WTC11 (cell line): Measurements from ENCODE around the gene CADM1. TPM values are rescaled to one million over a fixed set of nuclear protein-coding genes. Genes with fewer than 3 reads are reported as not detected.

Experiments
- ATAC-seq: fragments of 200-7000 bp; cut with Tn5 transposase; 2 replicates; pipeline ENCODE4 v1.10.0; 2021; ENCODE audit warnings: mild to moderate bottlenecking, moderate library complexity
- CTCF ChIA-PET: fragments of 300-600 bp; sonication (Branson Sonifier 250); formaldehyde crosslinking; loops from one replicate; lab custom pipeline; 2021; ENCODE audit warnings: antibody characterized with exemption; lab: Charles Lee
- POLR2A ChIA-PET: fragments of 350-600 bp; sonication (Branson Sonifier 250); formaldehyde crosslinking; loops from one replicate; lab custom pipeline; 2021; ENCODE audit warnings: antibody characterized with exemption; lab: Charles Lee
- DNase-seq: peaks from one replicate; pipeline ENCODE4 v3.0.0; 2021; ENCODE audit warnings: low spot score
- H3K27ac Mint-ChIP-seq: 2 replicates; pipeline ENCODE4 v1.8.0; 2021; ENCODE audit warnings: mixed read lengths
- H3K27me3 Mint-ChIP-seq: 2 replicates; pipeline ENCODE4 v1.8.0; 2021; ENCODE audit warnings: low read depth, mild to moderate bottlenecking, moderate library complexity, mixed read lengths
- H3K36me3 Mint-ChIP-seq: 2 replicates; pipeline ENCODE4 v1.8.0; 2021; ENCODE audit warnings: mixed read lengths
- H3K4me1 Mint-ChIP-seq: 2 replicates; pipeline ENCODE4 v1.8.0; 2022; ENCODE audit warnings: mixed read lengths
- H3K4me3 Mint-ChIP-seq: 2 replicates; pipeline ENCODE4 v1.8.0; 2021; ENCODE audit warnings: mild to moderate bottlenecking, moderate library complexity, mixed read lengths
- H3K9me3 Mint-ChIP-seq: 2 replicates; pipeline ENCODE4 v1.8.0; 2021; ENCODE audit warnings: mixed read lengths
- AR ChIP-seq: fragments of 250-450 bp; sonication (Bioruptor Pico); IDR thresholded peaks from 2 replicates; pipeline ENCODE4 v1.9.0; 2021; ENCODE audit warnings: mild to moderate bottlenecking
- ARID4B ChIP-seq: sonication (generic); formaldehyde crosslinking; IDR thresholded peaks from 2 replicates; pipeline ENCODE4 v1.8.0; 2023; ENCODE audit warnings: missing genetic modification reagents, mild to moderate bottlenecking, borderline replicate concordance
- ATF2 ChIP-seq: sonication (generic); formaldehyde crosslinking; IDR thresholded peaks from 2 replicates; pipeline ENCODE4 v1.8.1; 2022; ENCODE audit warnings: low read depth, missing genetic modification reagents, borderline replicate concordance
- FOXJ3 ChIP-seq: sonication (generic); formaldehyde crosslinking; IDR thresholded peaks from 2 replicates; pipeline ENCODE4 v1.9.0; 2021; ENCODE audit warnings: missing genetic modification reagents, mild to moderate bottlenecking, borderline replicate concordance
- FOXP1 ChIP-seq: sonication (generic); formaldehyde crosslinking; IDR thresholded peaks from 2 replicates; pipeline ENCODE4 v1.8.0; 2022; ENCODE audit warnings: missing genetic modification reagents, mild to moderate bottlenecking, moderate library complexity, borderline replicate concordance
- GABPB1 ChIP-seq: sonication (generic); formaldehyde crosslinking; IDR thresholded peaks from 2 replicates; pipeline ENCODE4 v1.8.1; 2023; ENCODE audit warnings: mild to moderate bottlenecking, missing genetic modification reagents
- IRF2 ChIP-seq: sonication (generic); formaldehyde crosslinking; IDR thresholded peaks from 2 replicates; pipeline ENCODE4 v1.8.0; 2022; ENCODE audit warnings: low read depth, missing genetic modification reagents, borderline replicate concordance
- TP53 ChIP-seq: sonication (generic); formaldehyde crosslinking; IDR thresholded peaks from 2 replicates; pipeline ENCODE4 v1.8.1; 2023; ENCODE audit warnings: mild to moderate bottlenecking, missing genetic modification reagents
- ZNF317 ChIP-seq: sonication (generic); formaldehyde crosslinking; IDR thresholded peaks from 2 replicates; pipeline ENCODE4 v1.8.1; 2023; ENCODE audit warnings: low read depth, mild to moderate bottlenecking, moderate library complexity, missing genetic modification reagents, borderline replicate concordance
- ZNF532 ChIP-seq: fragments of 250-450 bp; sonication (Bioruptor Pico); IDR thresholded peaks from 2 replicates; pipeline ENCODE4 v1.9.0; 2021; ENCODE audit warnings: mild to moderate bottlenecking, borderline replicate concordance
- total RNA-seq: library from RNA; stranded (reverse); gene quantifications from 3 replicates; pipeline ENCODE4 v1.2.3, GENCODE V29; 2021

Gene CADM1
- total RNA-seq, 1 experiment from 2014 or later: 26.8 TPM

- ATAC-seq (no peak), DNase-seq (no peak)
- H3K9me3 Mint-ChIP-seq: no peaks in the 10 kb centered on the region
- H3K4me1 Mint-ChIP-seq: peaks cover 46% of the 10 kb centered on the region
- H3K27ac Mint-ChIP-seq: no peak overlapping the region
- H3K27me3 Mint-ChIP-seq: no peaks in the 10 kb centered on the region; the same call in 1 of the 2 replicates
- TF ChIP-seq GABPB1 (CRISPR knock-in tag) (no peak), FOXP1 (CRISPR knock-in tag) (no peak), AR (CRISPR knock-in tag) (no peak)
- TF ChIP-seq, all 79 proteins: peak for 0
- POLR2A ChIA-PET: no interaction called here
- no peaks in the 10 kb centered on the region for H3K36me3 Mint-ChIP-seq
- no peak overlapping the region for H3K4me3 Mint-ChIP-seq
- CTCF ChIA-PET: no interaction called here
Observed at GRCh38 chr11:115525531-115526006, 21.4 kb upstream of the CADM1 start.

- H3K27me3 Mint-ChIP-seq: no peaks in the 10 kb centered on the region; the same call in 1 of the 2 replicates
- POLR2A ChIA-PET: interaction anchor here (0.6 kb wide), 1 partner anchor 47 kb away, joined by 5 read pairs; no protein-coding TSS in a partner anchor
- peaks cover 48% of the 10 kb centered on the region for H3K4me1 Mint-ChIP-seq
- ATAC-seq: no peak
- TF ChIP-seq FOXJ3 (CRISPR knock-in tag): no peak
- no peak for TF ChIP-seq TP53 (CRISPR knock-in tag)
- TF ChIP-seq ARID4B: no peak
- H3K9me3 Mint-ChIP-seq: no peaks in the 10 kb centered on the region
- H3K36me3 Mint-ChIP-seq: no peaks in the 10 kb centered on the region
- CTCF ChIA-PET: interaction anchor here (1.5 kb wide), 1 partner anchor 9 kb away, joined by 5 read pairs; no protein-coding TSS in a partner anchor
- H3K4me3 Mint-ChIP-seq: no peak overlapping the region
- DNase-seq: no peak
- no peak overlapping the region for H3K27ac Mint-ChIP-seq
Observed at GRCh38 chr11:115524572-115524971, 20.4 kb upstream of the CADM1 start.

- DNase-seq (no peak), ATAC-seq (no peak)
- no peaks in the 10 kb centered on the region for H3K9me3 Mint-ChIP-seq
- H3K27ac Mint-ChIP-seq: no peak overlapping the region
- H3K27me3 Mint-ChIP-seq: no peaks in the 10 kb centered on the region; the same call in 1 of the 2 replicates
- POLR2A ChIA-PET: interaction anchor here (0.7 kb wide), 1 partner anchor 70 kb away, joined by 3 read pairs; no protein-coding TSS in a partner anchor
- CTCF ChIA-PET: interaction anchor here (1.5 kb wide), 1 partner anchor 8 kb away, joined by 5 read pairs; no protein-coding TSS in a partner anchor
- no peaks in the 10 kb centered on the region for H3K36me3 Mint-ChIP-seq
- H3K4me1 Mint-ChIP-seq: peaks cover 51% of the 10 kb centered on the region
- no peak overlapping the region for H3K4me3 Mint-ChIP-seq
- TF ChIP-seq FOXP1 (CRISPR knock-in tag): no peak
- no peak for TF ChIP-seq ATF2
- TF ChIP-seq ZNF532: no peak
- TF ChIP-seq IRF2: no peak
- TF ChIP-seq AR (CRISPR knock-in tag): no peak
- TF ChIP-seq ZNF317 (CRISPR knock-in tag): no peak
Observed at GRCh38 chr11:115523727-115524399, 19.6 kb upstream of the CADM1 start.
